Measurements from ENCODE around the gene MARK3.

MARK3 gene

DNA sequence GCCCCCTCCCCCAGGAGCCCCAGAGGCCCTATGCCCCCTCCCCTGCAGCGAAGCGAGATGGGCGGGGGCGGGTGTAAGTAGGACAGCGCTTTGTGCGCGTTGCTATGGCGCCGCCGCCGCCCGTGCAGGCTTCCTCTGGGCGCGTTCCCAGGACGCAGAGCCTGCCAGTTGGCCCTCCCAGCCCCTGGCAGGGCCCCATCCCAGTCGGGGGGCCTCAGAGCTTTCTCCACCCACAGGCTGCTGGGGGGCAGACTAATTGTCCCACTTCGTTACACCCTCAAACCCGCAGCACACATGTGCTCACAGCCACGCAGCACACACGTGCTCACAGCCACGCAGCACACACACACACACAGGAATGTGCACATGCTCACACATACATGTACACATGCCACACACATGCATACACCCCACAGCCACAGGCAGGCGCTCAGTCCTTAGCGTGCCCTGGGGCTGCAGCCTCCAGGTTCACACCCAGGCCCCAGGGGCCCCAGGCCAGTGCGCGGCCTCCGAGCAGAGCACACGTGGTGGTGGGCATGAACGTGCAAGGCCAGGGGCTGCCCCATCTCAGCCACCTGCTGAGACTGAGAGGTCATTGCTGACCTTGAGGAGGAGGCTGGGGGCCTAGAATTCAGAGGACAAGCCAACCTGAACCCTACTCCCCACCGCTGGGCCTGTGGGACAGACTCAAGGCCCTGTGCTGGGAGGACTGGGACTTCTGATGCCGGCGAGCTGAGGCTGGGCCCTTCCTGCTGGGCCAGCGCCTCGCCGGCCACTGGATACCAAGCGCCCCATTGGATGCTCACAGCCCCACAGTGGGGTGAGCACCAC is 159.4 kb downstream of the MARK3 start:
- Histone ChIP-seq H3K36me3 (ENCODE audit: control insufficient read depth in 1 of 2, insufficient read depth in 2 of 2, low read length in 2 of 2) (no peaks in the 10 kb centered on the region), H3K23ac (ENCODE audit: low read length) (no peak overlapping the region), H3K4ac (ENCODE audit: low read depth, low read length) (no peak overlapping the region), H4K91ac (ENCODE audit: low read depth, low read length) (no peak overlapping the region), H2AFZ (ENCODE audit: insufficient read depth, low read length, poor library complexity) (no peak overlapping the region), H2BK5ac (ENCODE audit: low read depth, low read length, poor library complexity) (no peak overlapping the region), H3K14ac (ENCODE audit: low read length) (no peak overlapping the region), H2AK5ac (ENCODE audit: low read length) (no peak overlapping the region), H3K18ac (ENCODE audit: low read length) (no peak overlapping the region), H4K12ac (ENCODE audit: low read depth, low read length) (no peak overlapping the region), H3K4me3 (ENCODE audit: low read depth, low read length) (peak overlapping the region; percentile 18), H3K27me3 (ENCODE audit: insufficient read depth, low read length) (no peaks in the 10 kb centered on the region), H3K4me2 (ENCODE audit: low read length) (no peak overlapping the region), H3K79me1 (ENCODE audit: low read length) (no peaks in the 10 kb centered on the region), H3K9ac (ENCODE audit: low read length) (no peak overlapping the region), H2BK12ac (ENCODE audit: low read length) (no peak overlapping the region), H4K8ac (ENCODE audit: low read depth, low read length) (no peak overlapping the region), H3K27ac (ENCODE audit: low read depth, low read length) (no peak overlapping the region), H2BK120ac (ENCODE audit: insufficient read depth, low read length, poor library complexity) (no peak overlapping the region), H3K4me1 (ENCODE audit: control insufficient read depth in 1 of 2, insufficient read depth in 2 of 2, low read length in 2 of 2) (peaks cover 7 to 9% of the 10 kb centered on the region in 2 experiments), H3K79me2 (ENCODE audit: control insufficient read depth, insufficient read depth, low read length, poor library complexity) (no peaks in the 10 kb centered on the region), H3K9me3 (ENCODE audit: insufficient read depth, low read depth, low read length) (no peaks in the 10 kb centered on the region)
- no CpG with 5 or more reads among the region's 35 CpGs for WGBS (ENCODE audit: extremely low coverage, insufficient coverage, insufficient read length)
- no peak for DNase-seq

DNA sequence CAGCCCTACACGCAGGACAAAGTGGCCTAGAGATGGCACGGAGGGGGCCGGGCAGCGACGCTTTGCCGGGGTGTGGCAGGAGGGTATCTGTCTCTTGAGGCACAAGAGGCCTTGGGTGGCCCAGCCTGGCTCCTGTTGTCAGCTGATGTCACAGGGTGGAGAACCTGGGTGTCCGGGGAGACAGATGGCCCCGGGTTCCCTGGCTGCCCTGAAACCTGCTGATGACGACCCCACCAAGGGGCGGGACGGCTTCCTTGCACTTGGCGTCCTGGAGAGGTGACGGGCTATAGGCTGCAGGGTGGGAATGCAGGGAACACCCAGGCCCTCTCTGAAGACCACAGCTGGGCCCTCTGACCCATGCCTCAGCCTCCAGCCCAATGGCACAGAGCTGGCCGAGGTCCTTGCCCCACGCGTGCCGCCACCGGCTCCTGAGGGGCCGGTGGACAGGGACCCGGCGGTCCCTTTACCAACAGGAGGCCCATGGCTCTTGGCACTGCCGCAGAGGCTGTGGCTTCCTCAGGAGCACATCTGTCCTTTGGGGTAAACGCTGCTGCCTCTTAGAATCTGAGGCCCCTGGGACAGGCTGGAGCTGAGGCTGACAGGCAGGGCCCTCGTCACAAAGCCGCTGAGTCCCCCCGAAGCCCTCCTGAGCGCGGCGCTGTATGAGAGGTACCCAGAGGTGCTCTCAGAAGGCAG is 160.2 kb downstream of the MARK3 start:
- Histone ChIP-seq H4K8ac (ENCODE audit: low read depth, low read length) (no peak overlapping the region), H3K9ac (ENCODE audit: low read length) (no peak overlapping the region), H3K36me3 (ENCODE audit: control insufficient read depth in 1 of 2, insufficient read depth in 2 of 2, low read length in 2 of 2) (no peaks in the 10 kb centered on the region), H3K79me1 (ENCODE audit: low read length) (no peaks in the 10 kb centered on the region), H3K27me3 (ENCODE audit: insufficient read depth, low read length) (no peaks in the 10 kb centered on the region), H3K4me3 (ENCODE audit: low read depth, low read length) (no peak overlapping the region), H3K27ac (ENCODE audit: low read depth, low read length) (no peak overlapping the region), H2BK5ac (ENCODE audit: low read depth, low read length, poor library complexity) (no peak overlapping the region), H3K79me2 (ENCODE audit: control insufficient read depth, insufficient read depth, low read length, poor library complexity) (no peaks in the 10 kb centered on the region), H4K12ac (ENCODE audit: low read depth, low read length) (no peak overlapping the region), H3K14ac (ENCODE audit: low read length) (no peak overlapping the region), H3K9me3 (ENCODE audit: insufficient read depth, low read depth, low read length) (no peaks in the 10 kb centered on the region), H3K18ac (ENCODE audit: low read length) (no peak overlapping the region), H2BK120ac (ENCODE audit: insufficient read depth, low read length, poor library complexity) (no peak overlapping the region), H3K23ac (ENCODE audit: low read length) (no peak overlapping the region), H2BK12ac (ENCODE audit: low read length) (no peak overlapping the region), H4K91ac (ENCODE audit: low read depth, low read length) (no peak overlapping the region), H3K4ac (ENCODE audit: low read depth, low read length) (no peak overlapping the region), H3K4me2 (ENCODE audit: low read length) (no peak overlapping the region), H2AFZ (ENCODE audit: insufficient read depth, low read length, poor library complexity) (no peak overlapping the region), H2AK5ac (ENCODE audit: low read length) (no peak overlapping the region), H3K4me1 (ENCODE audit: control insufficient read depth in 1 of 2, insufficient read depth in 2 of 2, low read length in 2 of 2) (peaks cover 7 to 9% of the 10 kb centered on the region in 2 experiments)
- WGBS (ENCODE audit: extremely low coverage, insufficient coverage, insufficient read length), result no CpG with 5 or more reads among the region's 29 CpGs
- DNase-seq, result no peak

DNA sequence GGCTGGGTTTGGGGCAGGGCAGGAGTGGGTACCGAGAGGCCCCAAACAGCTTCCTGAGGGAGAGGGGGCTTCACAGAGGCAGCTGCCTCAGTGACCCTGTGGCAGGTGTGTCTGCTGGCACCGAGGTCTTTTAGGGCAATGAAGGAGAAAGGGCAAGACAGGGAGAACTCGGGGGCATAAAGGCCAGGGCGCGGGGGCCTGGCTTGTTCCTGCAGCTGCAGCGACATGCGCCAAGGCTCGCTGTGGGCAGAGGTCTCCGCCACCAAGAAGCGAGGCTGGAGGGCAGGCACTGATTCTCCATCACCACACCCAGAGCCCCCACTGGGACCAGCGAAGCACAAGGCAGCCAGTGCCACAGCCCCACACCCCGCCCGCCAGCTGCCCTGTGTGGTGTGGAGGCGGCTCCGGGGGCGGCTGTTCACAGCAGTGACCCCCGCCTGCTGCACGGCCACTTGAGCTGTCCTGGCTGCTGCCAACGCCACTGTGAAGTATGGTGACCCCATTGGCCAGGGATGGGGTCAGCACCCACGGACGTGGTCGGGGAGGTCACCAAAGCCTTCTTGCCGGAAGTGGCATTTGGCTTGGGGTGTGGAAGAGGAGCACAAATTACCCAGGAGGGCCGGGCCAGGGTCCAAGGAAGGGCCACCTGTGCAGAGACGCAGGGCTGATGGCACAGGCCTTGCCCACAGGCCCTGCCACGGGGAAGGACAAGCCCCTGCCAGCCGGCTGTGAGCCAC is 160.9 kb downstream of the MARK3 start:
- H2AFZ ChIP-seq (ENCODE audit: insufficient read depth, low read length, poor library complexity), result no peak overlapping the region
- no peak overlapping the region for H3K23ac ChIP-seq (ENCODE audit: low read length)
- H3K27ac ChIP-seq (ENCODE audit: low read depth, low read length), result no peak overlapping the region
- no peak overlapping the region for H2AK5ac ChIP-seq (ENCODE audit: low read length)
- H2BK120ac ChIP-seq (ENCODE audit: insufficient read depth, low read length, poor library complexity), result no peak overlapping the region
- H3K4me2 ChIP-seq (ENCODE audit: low read length), result no peak overlapping the region
- H2BK12ac ChIP-seq (ENCODE audit: low read length), result no peak overlapping the region
- no peak for DNase-seq
- no peak overlapping the region for H3K4ac ChIP-seq (ENCODE audit: low read depth, low read length)
- no peaks in the 10 kb centered on the region for H3K27me3 ChIP-seq (ENCODE audit: insufficient read depth, low read length)
- H4K91ac ChIP-seq (ENCODE audit: low read depth, low read length), result no peak overlapping the region
- H3K9me3 ChIP-seq (ENCODE audit: insufficient read depth, low read depth, low read length), result no peaks in the 10 kb centered on the region
- peaks cover 7 to 9% of the 10 kb centered on the region in 2 experiments for H3K4me1 ChIP-seq (ENCODE audit: control insufficient read depth in 1 of 2, insufficient read depth in 2 of 2, low read length in 2 of 2)
- H3K36me3 ChIP-seq (ENCODE audit: control insufficient read depth in 1 of 2, insufficient read depth in 2 of 2, low read length in 2 of 2), result no peaks in the 10 kb centered on the region
- H3K18ac ChIP-seq (ENCODE audit: low read length), result no peak overlapping the region
- H3K79me1 ChIP-seq (ENCODE audit: low read length), result no peaks in the 10 kb centered on the region
- H3K79me2 ChIP-seq (ENCODE audit: control insufficient read depth, insufficient read depth, low read length, poor library complexity), result no peaks in the 10 kb centered on the region
- no peak overlapping the region for H4K12ac ChIP-seq (ENCODE audit: low read depth, low read length)
- no peak overlapping the region for H4K8ac ChIP-seq (ENCODE audit: low read depth, low read length)
- no peak overlapping the region for H2BK5ac ChIP-seq (ENCODE audit: low read depth, low read length, poor library complexity)
- H3K4me3 ChIP-seq (ENCODE audit: low read depth, low read length), result no peak overlapping the region
- H3K9ac ChIP-seq (ENCODE audit: low read length), result no peak overlapping the region
- WGBS (ENCODE audit: extremely low coverage, insufficient coverage, insufficient read length), result no CpG with 5 or more reads among the region's 27 CpGs
- no peak overlapping the region for H3K14ac ChIP-seq (ENCODE audit: low read length)

DNA sequence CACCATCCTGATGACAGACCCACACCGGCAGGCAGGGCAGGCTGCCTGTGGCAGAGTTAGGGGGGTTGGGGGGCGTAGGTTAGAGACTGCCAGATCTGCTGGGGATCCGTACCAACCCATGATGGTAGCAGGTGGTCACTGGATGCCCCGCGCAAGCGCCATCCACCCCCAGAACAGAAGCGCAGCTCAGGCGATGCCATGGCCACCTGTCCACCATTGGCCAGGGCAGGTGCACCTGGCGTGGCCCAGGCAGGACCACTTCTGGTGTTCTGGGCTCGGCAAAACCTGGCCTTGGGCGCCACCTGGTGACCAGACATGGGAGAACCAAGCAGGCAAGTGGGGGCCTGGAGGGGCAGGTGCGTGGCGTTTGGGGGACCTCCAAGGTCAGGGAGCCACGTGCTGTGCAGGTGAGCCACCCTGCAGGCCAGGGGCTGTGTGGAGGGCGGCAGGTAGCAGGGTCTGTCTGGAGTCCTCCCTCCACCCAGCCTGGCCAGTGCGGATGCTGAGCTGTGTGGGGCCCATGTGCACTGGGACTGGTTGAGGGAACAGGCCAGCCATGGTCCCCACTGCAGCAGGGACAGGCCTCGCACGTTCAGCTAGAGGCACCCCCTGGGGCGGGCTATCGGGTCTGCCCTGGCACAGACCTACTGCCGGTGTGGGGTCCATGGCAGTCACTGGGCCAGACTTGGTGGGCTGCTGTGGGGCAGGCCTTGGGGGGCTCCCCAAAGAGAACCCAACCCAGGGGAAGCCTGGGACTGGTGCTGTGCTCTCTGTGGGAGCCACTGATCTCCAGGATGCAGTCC is 161.6 kb downstream of the MARK3 start:
- peaks cover 5% of the 10 kb centered on the region for H3K9me3 ChIP-seq (ENCODE audit: insufficient read depth, low read depth, low read length)
- no peak overlapping the region for H2BK120ac ChIP-seq (ENCODE audit: insufficient read depth, low read length, poor library complexity)
- H3K4me1 ChIP-seq (ENCODE audit: control insufficient read depth in 1 of 2, insufficient read depth in 2 of 2, low read length in 2 of 2), result peaks cover 7 to 9% of the 10 kb centered on the region in 2 experiments
- no peak overlapping the region for H3K27ac ChIP-seq (ENCODE audit: low read depth, low read length)
- DNase-seq, result peak; percentile 50 to 75
- H2AFZ ChIP-seq (ENCODE audit: insufficient read depth, low read length, poor library complexity), result no peak overlapping the region
- no peak overlapping the region for H3K4ac ChIP-seq (ENCODE audit: low read depth, low read length)
- H3K27me3 ChIP-seq (ENCODE audit: insufficient read depth, low read length), result no peaks in the 10 kb centered on the region
- no peak overlapping the region for H3K4me2 ChIP-seq (ENCODE audit: low read length)
- H3K9ac ChIP-seq (ENCODE audit: low read length), result no peak overlapping the region
- H3K36me3 ChIP-seq (ENCODE audit: control insufficient read depth in 1 of 2, insufficient read depth in 2 of 2, low read length in 2 of 2), result no peaks in the 10 kb centered on the region
- H2BK12ac ChIP-seq (ENCODE audit: low read length), result no peak overlapping the region
- no peak overlapping the region for H2AK5ac ChIP-seq (ENCODE audit: low read length)
- no CpG with 5 or more reads among the region's 21 CpGs for WGBS (ENCODE audit: extremely low coverage, insufficient coverage, insufficient read length)
- no peak overlapping the region for H4K8ac ChIP-seq (ENCODE audit: low read depth, low read length)
- no peak overlapping the region for H3K18ac ChIP-seq (ENCODE audit: low read length)
- no peaks in the 10 kb centered on the region for H3K79me1 ChIP-seq (ENCODE audit: low read length)
- peak overlapping the region; percentile 19 for H4K12ac ChIP-seq (ENCODE audit: low read depth, low read length)
- no peak overlapping the region for H3K14ac ChIP-seq (ENCODE audit: low read length)
- H3K4me3 ChIP-seq (ENCODE audit: low read depth, low read length), result no peak overlapping the region
- H3K79me2 ChIP-seq (ENCODE audit: control insufficient read depth, insufficient read depth, low read length, poor library complexity), result no peaks in the 10 kb centered on the region
- H4K91ac ChIP-seq (ENCODE audit: low read depth, low read length), result no peak overlapping the region
- H2BK5ac ChIP-seq (ENCODE audit: low read depth, low read length, poor library complexity), result no peak overlapping the region
- H3K23ac ChIP-seq (ENCODE audit: low read length), result no peak overlapping the region
